HG03097 (cell line): ENCODE results near the gene HOXC13.

Experiments
- ATAC-seq: cut with Tn5 transposase; IDR thresholded peaks from one replicate; pipeline ENCODE4 v1.9.1; 2021; ENCODE audit not compliant: unreplicated experiment, low FRiP score

HOXC13 gene

DNA sequence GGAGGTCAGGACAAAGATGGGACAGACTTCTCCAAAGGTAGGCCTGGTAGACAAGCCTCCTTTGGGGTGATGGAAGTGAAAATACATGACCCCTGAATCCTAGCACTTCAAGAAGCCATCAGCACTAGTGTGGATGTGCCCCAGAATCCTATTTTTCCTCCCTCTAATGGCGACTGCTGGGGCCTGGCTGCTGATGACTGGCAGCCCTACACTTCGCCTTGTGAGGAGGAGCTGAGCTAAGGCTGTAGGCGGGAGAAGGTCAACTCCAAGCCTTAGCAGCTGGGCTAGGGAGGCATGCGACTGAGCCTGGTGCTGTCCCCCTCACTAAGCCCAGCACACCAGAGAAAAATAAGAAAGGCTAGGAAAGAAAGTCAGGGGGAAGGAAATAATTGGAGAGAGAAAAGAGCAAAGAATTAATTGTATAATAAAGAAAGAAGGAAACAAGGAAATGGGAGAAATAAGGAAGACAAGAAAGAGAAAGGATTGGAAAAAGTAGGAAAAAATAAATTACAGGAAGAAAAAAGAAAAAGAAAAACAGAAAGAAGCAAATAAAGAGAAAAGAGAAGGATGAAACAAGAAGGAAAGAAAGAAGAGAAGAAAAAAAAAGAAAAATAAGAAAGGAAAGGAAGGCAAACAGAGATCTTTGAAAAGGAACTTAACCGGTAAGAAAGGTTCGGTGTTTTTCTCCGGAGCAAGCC lies 41.6 kb downstream of the HOXC13 start:
- ATAC-seq, result no peak

DNA sequence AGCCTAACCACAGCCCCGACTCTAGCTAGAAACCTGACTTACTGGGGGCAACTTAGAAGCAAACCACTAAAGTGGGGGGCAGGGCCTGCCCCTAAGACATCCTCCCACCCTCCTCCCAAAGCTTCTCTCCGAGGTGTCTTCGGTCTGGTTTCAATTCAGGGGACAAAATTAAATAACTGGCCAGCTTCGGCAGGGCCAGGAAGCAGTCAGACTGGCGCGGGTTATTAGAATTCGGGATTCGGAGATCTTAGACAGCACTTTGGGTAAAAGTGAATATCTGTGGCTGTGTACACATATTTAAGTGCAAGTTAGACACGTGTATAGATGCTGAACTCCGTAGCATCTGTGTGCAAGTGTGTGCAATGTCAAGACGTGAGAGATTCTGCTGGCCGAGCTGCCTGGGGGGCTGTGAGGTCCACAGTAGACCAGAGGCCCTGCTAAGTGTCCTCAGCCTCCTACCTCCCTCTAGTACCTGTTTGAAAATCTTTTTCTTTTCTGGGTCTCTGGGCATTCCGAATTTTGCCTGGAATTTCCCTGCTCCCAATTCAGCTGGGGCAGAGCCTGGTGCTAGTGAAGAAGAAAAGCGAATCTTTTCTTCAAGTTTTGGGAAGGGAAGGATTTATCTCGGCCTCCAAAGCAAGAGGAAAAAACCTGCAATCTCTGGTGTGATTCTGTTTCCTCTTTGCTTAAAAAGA lies 42.3 kb downstream of the HOXC13 start:
- ATAC-seq, result no peak

DNA sequence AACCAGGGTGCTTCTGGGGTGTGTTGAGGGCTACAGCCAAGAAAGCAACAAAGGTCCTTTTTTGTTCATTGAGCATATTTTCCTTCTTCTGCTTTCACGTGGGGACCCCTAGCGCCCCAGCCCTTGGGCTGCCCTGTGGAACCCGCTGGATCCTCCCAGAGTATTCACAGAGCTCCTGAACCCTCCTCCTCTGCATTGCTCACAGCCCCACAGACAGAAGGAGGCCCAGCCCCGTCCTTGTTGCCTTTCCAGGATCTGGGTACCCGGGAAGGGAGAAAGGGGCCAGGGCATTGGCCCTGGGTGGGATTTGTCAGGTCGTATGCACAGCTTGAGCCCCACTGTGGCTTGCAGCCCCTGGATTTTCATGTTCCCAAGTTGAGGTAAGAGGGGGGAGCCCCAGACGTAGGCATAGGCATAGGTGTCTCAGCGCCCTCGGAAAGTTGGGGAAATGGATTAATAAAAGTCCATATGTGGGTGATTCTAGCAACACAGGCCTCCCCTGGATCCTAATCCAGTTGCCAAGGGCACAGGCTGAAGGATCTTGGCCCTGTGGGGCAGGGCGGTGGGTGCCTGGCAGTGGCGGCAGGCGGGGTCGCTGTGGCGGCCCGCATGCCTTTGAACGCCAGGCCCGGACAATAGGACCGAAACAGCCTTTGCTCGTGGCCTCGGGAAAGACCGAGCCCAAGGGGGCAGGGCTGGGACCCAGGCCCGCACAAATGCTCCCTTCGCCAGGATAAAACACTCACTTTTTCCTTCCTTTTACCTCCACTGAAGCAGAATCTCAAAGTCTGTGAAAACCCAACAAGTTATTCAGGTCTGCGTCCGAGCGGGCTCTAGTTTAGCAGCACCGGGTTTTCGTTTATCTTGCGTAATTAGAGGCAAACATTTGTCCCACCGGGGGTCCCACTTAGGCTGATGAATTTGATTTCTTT lies 43.3 kb downstream of the HOXC13 start:
- no peak for ATAC-seq

DNA sequence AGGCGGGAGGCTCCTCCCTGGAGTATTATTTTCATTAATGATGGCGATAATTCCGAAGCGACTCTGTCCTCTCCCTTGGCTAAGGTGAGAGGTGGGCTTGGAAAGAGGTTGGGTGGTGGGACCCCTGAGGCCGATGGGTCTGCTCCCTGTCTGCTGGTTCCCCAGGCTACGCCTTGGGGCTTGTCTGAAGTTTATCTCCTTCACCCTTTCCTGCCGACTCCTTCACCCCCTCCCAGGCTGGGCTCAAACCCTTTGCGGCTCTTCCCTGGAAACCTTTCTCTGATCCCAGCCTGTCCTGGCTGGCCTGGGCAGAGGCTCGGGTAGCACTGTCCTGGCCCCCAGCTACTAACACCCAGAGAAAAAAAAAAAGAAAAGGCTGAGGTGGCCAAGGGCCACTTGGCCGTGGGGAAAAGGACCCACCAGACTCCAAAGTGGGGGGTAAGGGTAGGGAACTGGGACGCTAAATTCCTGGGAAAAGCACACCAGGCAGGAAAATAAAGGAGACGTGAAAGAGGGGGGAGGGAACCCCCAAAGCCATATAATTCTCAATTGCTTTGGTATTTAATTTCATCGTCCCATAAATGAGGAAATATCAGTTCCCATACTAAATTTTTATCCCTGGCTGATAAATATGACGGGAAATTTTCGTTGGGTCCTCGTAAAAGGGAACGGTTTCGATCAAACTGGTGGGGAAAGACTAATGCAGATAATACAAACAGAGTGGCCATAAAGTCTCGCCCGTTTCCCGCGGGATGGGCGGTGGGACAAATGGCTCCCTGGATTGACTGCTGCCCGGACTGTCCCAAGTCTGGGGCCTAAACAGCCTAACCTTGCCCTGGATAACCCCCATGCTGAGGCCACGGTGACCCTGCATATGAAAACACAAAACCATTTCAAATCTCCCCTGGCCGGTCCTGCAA lies 44.3 kb downstream of the HOXC13 start:
- no peak for ATAC-seq

DNA sequence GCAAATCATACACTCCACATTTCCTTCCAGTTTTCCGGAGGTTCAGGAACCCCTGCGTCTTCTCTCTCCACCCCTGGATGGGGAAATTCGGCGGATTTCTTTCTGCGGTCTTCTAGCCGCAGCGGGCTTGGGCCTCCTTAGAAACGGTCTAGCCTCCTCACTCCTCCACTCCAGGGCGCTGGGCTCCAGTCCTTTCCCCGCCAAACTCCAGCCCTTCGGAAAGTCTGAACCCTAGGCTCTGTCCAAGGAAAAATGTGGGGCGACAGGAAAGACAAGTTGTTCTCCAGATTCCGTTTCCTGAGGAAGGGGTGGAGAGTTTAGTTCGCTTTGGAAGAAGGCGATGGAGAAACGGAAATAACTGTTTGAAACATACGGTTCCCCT lies 44.9 kb downstream of the HOXC13 start:
- ATAC-seq, result no peak

DNA sequence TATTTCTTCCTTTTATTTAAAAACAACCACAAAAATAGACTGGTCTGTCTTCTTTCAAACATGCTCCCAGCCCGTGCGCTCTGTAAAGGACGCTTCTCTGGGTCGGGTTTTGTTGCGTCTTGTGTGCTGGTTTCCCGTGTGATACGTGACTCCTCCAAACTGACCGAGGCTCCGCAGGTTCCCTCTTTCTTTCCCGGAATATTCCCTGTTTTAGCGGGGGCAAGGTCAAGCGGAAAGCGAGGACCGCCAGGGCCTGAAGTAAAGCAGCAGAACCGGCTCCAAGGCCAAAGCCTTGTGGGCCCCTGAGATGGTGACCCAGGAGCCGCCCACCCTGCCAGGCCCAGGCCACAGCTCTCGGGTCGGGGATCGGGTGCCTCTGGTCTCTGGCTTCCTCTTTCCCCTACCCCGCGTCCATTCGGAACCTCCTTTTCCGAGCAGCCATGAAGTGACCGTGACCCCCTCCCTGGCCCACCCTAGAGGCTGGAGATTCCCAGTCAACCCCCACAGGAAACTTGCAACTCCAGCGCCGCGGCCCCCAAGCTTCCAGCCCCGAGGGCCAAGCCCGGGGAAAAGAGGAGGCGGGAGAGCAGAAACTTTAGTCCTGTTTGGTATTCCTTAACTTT lies 45.4 kb downstream of the HOXC13 start:
- ATAC-seq, result no peak

DNA sequence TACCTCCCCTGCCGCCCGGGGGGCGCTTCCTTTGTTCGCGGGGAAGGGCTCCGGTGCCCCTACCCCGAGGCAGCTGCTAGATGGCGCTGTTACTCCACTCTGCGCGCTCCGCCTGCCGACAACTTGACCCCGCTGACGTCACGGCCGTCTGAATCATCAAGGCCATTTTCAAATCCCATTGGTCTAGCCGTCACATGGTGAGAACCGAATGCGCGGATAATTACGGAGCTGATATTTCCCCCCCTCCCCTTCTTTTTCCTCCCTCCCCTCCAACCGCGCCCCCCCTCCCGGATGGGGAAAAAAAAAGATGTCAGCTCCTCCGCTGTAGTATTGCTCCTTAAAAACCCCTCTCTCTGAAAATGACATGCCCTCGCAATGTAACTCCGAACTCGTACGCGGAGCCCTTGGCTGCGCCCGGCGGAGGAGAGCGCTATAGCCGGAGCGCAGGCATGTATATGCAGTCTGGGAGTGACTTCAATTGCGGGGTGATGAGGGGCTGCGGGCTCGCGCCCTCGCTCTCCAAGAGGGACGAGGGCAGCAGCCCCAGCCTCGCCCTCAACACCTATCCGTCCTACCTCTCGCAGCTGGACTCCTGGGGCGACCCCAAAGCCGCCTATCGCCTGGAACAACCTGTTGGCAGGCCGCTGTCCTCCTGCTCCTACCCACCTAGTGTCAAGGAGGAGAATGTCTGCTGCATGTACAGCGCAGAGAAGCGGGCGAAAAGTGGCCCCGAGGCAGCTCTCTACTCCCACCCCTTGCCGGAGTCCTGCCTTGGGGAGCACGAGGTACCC lies 46.5 kb downstream of the HOXC13 start, which contains the start of gene HOXC10:
TSS of gene HOXC10 (plus strand) at position 246 of the 791 bp plus-strand sequence. CDS start at position 360, 114 bp downstream.
- ATAC-seq, result no peak

DNA sequence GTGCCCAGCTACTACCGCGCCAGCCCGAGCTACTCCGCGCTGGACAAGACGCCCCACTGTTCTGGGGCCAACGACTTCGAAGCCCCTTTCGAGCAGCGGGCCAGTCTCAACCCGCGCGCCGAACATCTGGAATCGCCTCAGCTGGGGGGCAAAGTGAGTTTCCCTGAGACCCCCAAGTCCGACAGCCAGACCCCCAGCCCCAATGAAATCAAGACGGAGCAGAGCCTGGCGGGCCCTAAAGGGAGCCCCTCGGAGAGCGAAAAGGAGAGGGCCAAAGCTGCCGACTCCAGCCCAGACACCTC lies 47.0 kb downstream of the HOXC13 start:
- no peak for ATAC-seq

DNA sequence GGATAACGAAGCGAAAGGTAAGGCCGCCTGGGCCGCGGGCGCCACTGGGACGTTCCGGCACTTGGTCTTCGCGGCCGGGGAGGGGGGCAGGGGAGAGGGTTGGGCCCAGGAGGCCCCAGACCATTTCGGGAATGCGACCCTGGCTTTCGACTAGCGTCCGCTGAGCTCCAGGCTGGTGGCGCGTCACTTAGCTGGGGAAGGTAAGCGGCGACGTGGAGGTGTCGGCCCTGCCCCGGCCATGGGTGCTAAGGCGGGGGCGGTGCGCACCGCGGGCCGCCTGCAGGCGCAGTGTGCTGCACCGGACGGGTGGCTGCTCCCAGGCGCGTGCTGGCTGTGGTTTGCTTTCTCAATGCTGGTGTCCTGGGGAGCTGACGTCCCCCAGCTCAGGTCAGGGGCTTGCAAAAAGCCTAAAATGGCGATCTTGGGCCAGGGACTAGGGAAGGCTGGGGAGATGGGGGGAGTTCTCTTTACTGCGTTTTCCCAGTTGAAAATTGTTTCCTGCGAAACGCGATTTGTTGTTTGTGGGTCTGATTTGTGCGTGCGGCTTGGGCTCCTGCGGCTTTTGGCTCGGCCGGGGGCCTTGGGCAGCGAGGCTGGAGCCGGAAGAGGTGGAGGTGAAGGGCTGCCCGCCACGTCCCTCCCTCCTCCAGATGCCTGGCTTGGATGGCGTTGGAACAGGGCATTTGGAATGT lies 47.5 kb downstream of the HOXC13 start:
- ATAC-seq, result no peak

DNA sequence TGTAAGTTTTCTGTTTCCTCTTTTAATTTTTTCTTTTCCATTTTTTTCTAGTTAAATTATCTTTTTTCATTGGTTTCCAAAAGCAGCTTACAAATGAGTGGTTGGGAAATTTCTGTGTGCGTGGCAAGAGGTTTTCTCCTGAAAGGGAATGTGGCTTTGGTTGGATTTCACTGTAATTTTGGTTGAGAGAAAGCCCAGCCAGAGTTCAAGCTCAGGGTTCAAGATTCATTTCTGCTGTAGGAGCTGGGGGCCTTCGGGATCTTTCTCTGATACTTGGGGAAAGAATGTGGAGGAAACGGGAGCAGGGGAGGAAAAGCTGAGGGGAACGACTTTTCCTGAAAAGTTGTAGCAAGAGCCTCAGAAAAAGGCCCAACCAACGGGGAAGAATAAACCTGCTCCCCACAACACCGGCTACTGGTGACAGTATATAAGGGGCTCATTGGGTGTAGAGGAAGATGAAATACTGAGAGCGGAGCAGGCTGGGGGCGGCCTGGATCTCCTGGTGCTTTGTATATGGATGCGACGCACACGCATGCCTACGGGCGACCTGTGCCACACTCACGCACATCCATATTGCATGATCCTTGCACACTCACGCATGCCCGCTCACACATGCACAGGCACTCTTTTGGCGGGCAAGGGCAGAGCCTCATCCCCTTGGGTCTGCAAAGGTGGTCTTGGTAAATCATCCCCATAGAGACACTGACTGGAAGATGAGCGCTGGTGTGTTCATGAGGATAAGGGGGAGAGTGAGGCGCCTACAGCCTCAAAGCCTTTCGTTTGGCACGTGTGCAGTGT lies 48.3 kb downstream of the HOXC13 start:
- no peak for ATAC-seq

DNA sequence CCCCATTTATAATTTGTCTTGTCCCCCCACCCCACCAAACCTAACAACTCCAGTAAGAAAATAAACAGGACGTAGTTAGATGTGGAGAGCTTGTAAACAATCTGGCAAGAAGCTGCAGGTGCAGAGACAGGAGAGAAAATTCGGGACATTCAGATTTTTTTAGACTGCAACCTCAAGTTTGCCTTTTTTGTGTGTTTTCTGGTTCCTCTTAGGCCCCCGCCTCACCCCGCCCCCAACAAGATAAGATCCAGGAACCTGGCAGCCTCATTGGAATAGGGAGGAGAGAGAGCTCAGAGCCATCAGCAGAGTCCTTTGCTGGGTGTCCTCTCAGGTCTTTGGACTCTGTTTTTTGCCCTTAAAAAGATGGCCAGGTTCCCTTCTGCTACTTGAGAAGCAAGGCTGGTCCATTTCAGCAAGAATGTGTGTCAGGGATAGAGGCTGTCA lies 49.2 kb downstream of the HOXC13 start:
- no peak for ATAC-seq

DNA sequence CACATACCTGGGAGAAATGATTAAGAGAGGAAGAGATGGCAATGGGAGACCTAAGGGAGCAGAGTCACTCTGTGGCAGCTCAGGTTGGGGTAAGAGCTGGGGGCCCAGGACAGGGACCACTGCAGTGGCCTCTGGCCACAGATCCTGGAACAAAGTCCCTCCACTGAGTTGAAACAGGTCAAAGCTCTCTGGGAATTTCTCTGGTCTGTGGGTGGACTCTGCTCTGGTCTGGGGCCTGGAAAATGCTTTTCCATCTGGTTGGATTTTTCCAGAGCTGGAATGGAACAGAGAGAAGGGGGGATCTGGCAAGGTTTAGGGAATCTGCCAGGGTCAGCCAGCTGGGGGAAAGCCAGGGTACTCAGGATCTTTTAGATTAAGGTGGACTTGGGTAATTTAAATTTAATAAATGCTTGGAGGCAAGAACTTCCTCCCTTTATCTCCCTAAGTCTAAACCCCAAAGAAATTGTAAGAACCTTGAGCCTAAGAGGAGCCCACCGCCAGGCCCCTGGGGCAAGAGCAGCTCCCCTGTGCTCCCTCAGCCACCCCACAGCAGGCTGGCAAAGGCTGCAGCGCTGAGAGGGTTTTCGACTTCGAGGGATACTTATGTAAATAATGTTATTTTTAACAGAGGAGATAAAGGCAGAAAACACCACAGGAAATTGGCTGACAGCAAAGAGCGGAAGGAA lies 50.1 kb downstream of the HOXC13 start:
- ATAC-seq, result no peak

DNA sequence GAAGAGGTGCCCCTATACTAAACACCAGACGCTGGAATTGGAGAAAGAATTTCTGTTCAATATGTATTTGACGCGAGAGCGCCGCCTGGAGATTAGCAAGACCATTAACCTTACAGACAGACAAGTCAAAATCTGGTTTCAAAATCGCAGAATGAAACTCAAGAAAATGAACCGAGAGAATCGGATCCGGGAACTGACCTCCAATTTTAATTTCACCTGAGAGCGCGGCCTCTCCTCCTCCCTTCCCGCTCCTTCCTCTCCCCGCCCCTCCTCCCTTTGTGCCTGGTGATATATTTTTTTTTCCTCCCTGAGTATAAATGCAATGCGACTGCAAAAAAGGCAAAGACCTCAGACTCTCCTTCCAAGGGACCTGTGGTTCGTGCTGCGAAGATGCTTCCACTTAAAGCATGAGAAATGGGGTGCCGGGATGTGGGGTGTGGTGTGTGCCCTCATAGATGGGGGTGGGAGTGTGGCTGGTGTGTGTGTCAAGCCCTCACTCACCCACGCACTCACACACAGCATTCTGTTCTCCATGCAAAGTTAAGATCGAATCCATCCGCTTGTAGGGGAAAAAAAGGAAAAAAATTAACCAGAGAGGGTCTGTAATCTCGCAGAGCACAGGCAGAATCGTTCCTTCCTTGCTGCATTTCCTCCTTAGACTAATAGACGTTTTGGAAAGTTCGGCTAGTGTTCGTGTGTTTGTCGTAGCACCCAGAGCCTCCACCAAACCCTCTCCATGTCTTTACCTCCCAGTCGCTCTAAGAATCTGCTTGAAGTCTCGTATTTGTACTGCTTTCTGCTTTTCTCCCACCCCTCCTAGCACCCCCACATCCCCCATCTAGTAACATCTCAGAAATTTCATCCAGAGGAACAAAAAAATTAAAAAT lies 50.8 kb downstream of the HOXC13 start:
- ATAC-seq, result no peak

DNA sequence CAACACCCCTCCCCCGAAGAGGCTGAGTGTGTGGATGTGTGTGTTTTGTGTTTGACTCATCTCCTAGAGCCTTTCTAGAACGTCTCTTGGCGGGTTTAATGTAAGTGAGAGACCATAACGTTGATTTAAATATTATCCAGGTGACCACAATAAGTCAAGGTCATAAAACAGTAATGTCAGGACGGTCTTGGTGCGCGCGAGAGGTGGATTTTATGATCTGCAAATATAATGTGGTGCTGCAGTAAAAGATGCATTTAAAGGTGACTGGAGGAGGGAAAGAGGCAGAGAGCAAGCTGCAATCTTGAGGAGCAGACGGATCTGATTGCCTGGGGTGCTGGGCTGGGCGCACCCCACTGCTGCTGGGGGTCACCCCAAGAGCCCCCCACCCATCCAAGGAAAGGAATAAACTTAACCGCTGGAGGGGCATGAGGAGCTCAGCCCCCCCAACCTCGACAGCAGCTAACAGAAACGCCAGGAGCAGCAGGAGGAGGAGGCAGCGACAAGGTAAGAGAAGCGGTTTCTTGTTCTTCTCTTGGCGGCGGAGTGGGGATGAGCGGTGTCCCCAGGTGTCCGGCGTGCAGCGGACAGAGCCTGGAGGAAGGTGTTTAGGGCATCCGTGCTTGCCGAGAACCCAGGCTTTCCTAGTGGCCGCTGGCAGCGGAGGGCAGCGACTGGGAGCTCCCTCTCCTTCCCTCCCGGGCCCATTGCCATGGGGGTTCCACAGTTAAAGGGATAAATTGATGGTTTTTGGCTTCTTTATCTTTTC lies 51.9 kb downstream of the HOXC13 start:
- no peak for ATAC-seq

DNA sequence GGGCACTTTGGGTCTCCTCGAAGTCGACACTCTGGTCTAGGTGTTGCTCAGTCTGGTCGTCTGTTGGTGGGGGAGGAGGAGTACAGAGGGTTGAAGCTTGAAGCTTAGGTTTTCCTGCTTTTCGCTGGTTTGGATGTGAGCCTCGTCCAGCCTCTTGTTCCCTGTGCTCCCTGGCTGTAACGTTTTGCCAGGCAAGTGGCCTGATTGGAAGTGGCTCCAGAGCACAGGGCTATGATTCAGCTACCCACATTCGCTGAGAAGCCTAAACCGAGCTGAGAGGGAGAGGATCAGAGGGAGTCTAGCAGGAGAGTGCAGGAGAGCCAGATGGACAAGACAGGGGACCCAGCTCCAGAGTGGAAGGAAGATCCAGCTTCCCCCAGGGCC lies 52.4 kb downstream of the HOXC13 start:
- no peak for ATAC-seq
